ENCODE data around the gene ARID1B. TPM values are rescaled to one million over a fixed set of nuclear protein-coding genes. Genes with fewer than 3 reads are reported as not detected.

The ARID1B gene
- total and polyA plus RNA-seq, 9 of the 15 experiments (the other 6 are each of a cell fraction or from before 2014, with no cell fraction given) = 12.5 to 50.5 (median 25.8) TPM

DNA sequence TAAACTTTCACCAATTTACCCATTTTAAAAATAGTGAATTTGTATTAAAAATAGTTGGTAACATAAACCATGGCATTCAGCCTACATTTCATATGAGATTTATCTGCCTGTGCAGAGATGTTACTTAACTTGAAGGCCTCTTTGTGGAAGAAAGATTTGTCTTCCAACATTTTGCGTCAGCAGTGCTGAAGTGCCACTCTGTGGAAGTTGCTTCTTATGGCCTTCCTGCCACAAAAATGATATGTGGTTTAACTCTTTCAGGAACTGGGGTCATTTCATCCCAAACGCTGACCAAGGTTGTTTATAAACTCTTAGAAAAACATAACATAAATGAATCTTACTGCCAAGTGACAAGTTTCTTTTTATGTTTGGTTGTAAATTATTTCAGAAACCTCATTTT is 246.8 kb downstream of the ARID1B start:
- DNase-seq (ENCODE audit: extremely low read depth in 1 of 4, low spot score in 3 of 4) (no peak), ATAC-seq (no peak), FAIRE-seq (no peak)
- no peak overlapping the region for H3K9ac ChIP-seq (ENCODE audit: insufficient read depth in 1 of 2, low read depth in 2 of 2, low read length in 2 of 2)
- no peaks in the 10 kb centered on the region for H3K36me3 ChIP-seq (ENCODE audit: control insufficient read depth, insufficient read depth, low read length)
- peaks cover 3% of the 10 kb centered on the region; the same call in 1 of the 2 replicates for H4K20me1 ChIP-seq (replicated peaks; ENCODE audit: control insufficient read depth, insufficient read depth, low read length)
- in situ Hi-C loops (cut with MboI) (no loop called here), intact Hi-C loops (cut with micrococcal nuclease) (loop anchor here (5.0 to 10.0 kb wide), 3 partner anchors 147 to 462 kb away; no protein-coding TSS in a partner anchor)
- no peaks in the 10 kb centered on the region for H3K27me3 ChIP-seq (ENCODE audit: control insufficient read depth in 2 of 2, insufficient read depth in 2 of 2, low read length in 2 of 2)
- TF ChIP-seq CCAR2 (IDR thresholded peaks at IDR 0.05; ENCODE audit: low read depth, low read length) (no peak), RAD21 (CRISPR knock-in tag; conservative IDR thresholded peaks at IDR 0.05 in 1 of 2, IDR thresholded peaks at IDR 0.05 in 1 of 2) (peak in 1 of 2 experiments; percentile 23; a peak in 1 of 4 replicates), HMGN3 (IDR thresholded peaks at IDR 0.05; ENCODE audit: borderline replicate concordance, extremely low read depth, insufficient read length, low read depth, low read length) (no peak), POLR2H (tag; IDR thresholded peaks at IDR 0.05; ENCODE audit: low read depth) (no peak), SAFB (IDR thresholded peaks at IDR 0.05; ENCODE audit: borderline replicate concordance, low read depth, low read length) (no peak), MEIS2 (IDR thresholded peaks at IDR 0.05; ENCODE audit: partially characterized antibody) (peak; percentile 46), RHOXF2B (CRISPR knock-in tag; conservative IDR thresholded peaks at IDR 0.05) (no peak)
- TF ChIP-seq, protein P1, sequence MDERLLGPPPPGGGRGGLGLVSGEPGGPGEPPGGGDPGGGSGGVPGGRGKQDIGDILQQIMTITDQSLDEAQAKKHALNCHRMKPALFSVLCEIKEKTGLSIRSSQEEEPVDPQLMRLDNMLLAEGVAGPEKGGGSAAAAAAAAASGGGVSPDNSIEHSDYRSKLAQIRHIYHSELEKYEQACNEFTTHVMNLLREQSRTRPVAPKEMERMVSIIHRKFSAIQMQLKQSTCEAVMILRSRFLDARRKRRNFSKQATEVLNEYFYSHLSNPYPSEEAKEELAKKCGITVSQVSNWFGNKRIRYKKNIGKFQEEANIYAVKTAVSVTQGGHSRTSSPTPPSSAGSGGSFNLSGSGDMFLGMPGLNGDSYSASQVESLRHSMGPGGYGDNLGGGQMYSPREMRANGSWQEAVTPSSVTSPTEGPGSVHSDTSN (CRISPR knock-in tag; IDR thresholded peaks at IDR 0.05; ENCODE audit: low read depth) = no peak
- TF ChIP-seq, protein P1 (tag; conservative IDR thresholded peaks at IDR 0.05; ENCODE audit: low read depth) = peak; percentile 69
- H3K9me3 ChIP-seq (replicated peaks; ENCODE audit: control insufficient read depth, insufficient read depth, low read depth, low read length) = peaks cover 5% of the 10 kb centered on the region; the same call in 1 of the 2 replicates
- POLR2A ChIA-PET = interaction anchor here (1.6 kb wide), 1 partner anchor 13 kb away, joined by 4 read pairs; no protein-coding TSS in a partner anchor
- H3K9me1 ChIP-seq (ENCODE audit: control insufficient read depth, insufficient read depth, low read length) = peaks cover 1% of the 10 kb centered on the region
- CTCF ChIA-PET (ENCODE audit: low intra/inter-chr PET ratio) = no interaction called here
- no peak overlapping the region for H3K4me2 ChIP-seq (ENCODE audit: insufficient read depth, low read length)
- H2AFZ ChIP-seq (ENCODE audit: low read depth, low read length) = no peak overlapping the region
- H3K4me1 ChIP-seq (replicated peaks in 1 of 2; ENCODE audit: control insufficient read depth in 2 of 2, insufficient read depth in 2 of 2, low read length in 2 of 2) = peaks cover 15 to 18% of the 10 kb centered on the region in 2 experiments; a peak in 4 of 5 replicates
- BruUV-seq (replicated peaks) = no TSS peak
- no peak overlapping the region for H3K4me3 ChIP-seq
- WGBS (ENCODE audit: insufficient coverage, low coverage, missing lambda C conversion rate) = 58% methylated on average over 2 of the region's 2 CpGs
- no peak overlapping the region for H3K27ac ChIP-seq (ENCODE audit: extremely low read depth, low read depth, low read length)
- peaks cover 57% of the 10 kb centered on the region for H3K79me2 ChIP-seq (ENCODE audit: control insufficient read depth, insufficient read depth, low read length)
